Measurements from ENCODE around the gene GPR42. TPM values are rescaled to one million over a fixed set of nuclear protein-coding genes. Genes with fewer than 3 reads are reported as not detected.

GPR42 gene
- total RNA-seq, 1 experiment from 2014 or later: not detected

DNA sequence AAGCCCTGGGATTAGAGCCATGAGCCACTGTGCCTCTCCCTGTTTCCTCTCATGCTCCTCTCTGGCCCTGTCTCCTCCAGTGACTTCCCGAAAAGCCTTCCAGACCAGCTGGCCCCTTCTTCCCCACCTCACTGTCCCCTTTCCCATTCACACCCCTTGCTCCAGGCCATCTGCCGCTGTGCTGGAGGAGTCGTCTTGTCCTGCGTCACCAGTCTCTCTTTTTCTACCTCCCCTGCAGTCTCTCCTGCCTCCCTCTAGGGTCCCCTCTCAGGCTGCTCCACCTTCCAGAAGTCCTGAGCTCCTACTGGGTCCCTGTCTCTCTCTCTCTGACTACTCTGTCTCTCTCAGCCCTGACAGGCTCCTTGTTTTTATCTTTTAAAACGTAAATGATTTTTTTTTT, 28.4 kb upstream of the GPR42 start:
- H3K4me3 ChIP-seq: no peak overlapping the region
- no peaks in the 10 kb centered on the region for H3K36me3 ChIP-seq
- H3K27me3 ChIP-seq: peaks cover 15% of the 10 kb centered on the region
- H3K9me3 ChIP-seq: no peaks in the 10 kb centered on the region
- DNase-seq: no peak

DNA sequence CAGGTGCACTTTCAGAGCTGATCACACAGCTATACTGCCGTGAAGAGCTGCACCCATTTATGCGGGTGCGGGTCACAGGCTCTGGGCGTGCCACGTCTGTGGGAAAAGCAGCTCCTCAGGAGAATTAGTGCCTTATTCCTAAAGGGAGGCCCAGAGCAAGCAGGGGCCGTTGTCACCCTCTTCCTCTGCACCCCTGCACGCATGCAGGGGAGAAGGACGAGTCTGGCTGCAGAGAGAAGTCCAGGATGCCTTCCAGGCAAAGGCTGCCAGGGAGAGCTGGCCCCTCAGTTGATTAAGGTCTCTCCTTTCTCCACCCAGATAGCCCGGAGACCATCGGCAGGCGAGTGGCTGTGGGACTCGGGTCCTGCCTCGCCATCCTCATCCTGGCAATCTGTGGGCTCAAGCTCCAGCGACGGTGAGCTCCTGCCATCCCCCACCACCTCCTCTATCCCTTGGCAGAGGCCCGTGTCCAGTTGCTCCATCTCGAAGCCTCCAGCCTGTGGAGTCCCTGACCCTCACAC, 26.3 kb upstream of the GPR42 start:
- Histone ChIP-seq H3K4me3 (no peak overlapping the region), H3K27me3 (peaks cover 20% of the 10 kb centered on the region), H3K9me3 (no peaks in the 10 kb centered on the region), H3K36me3 (no peaks in the 10 kb centered on the region)
- no peak for DNase-seq

DNA sequence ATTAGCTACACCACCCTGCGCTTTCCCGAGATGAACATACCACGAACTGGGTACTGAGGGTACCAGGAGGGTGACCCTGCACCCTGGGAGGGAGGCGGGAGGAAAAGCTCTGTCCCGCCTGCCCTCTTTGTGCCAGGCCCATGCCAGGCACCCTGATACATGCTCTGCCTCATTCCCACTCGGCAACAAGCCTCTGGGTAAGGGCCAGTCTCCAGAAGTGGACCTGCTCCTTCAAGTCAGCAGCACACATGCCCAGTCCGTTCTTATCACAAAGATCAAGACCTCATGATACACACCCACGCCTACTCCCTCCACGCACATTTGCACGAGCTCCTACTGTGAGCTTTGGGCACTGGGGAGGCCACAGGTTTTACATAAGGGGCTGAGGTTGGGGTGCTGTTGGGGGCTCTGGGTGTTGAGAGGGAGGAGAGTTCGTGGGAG, 25.2 kb upstream of the GPR42 start:
- no peaks in the 10 kb centered on the region for H3K9me3 ChIP-seq
- no peak for DNase-seq
- peaks cover 20% of the 10 kb centered on the region for H3K27me3 ChIP-seq
- no peaks in the 10 kb centered on the region for H3K36me3 ChIP-seq
- H3K4me3 ChIP-seq: no peak overlapping the region

DNA sequence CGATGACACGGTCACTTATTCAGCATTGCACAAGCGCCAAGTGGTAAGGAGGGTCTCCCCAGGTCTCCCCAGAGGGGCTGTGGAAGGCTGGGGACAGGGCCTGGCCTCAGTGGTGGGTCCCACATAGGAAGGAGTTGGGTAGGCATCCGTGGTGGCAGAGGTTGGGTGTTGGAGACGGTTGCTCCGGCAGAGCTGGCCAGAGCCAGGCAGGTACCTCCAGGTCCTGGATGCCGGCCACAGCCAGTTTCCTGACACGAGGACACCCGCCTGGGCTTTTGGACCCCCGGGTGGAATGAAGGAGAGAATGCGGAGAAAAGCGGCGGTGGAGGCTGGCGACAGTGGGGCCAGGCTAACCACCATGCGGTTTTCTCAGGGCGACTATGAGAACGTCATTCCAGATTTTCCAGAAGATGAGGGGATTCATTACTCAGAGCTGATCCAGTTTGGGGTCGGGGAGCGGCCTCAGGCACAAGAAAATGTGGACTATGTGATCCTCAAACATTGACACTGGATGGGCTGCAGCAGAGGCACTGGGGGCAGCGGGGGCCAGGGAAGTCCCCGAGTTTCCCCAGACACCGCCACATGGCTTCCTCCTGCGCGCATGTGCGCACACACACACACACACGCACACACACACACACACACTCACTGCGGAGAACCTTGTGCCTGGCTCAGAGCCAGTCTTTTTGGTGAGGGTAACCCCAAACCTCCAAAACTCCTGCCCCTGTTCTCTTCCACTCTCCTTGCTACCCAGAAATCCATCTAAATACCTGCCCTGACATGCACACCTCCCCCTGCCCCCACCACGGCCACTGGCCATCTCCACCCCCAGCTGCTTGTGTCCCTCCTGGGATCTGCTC, 24.4 kb upstream of the GPR42 start:
- H3K4me3 ChIP-seq: no peak overlapping the region
- no peaks in the 10 kb centered on the region for H3K9me3 ChIP-seq
- peaks cover 20% of the 10 kb centered on the region for H3K27me3 ChIP-seq
- H3K36me3 ChIP-seq: no peaks in the 10 kb centered on the region
- no peak for DNase-seq

DNA sequence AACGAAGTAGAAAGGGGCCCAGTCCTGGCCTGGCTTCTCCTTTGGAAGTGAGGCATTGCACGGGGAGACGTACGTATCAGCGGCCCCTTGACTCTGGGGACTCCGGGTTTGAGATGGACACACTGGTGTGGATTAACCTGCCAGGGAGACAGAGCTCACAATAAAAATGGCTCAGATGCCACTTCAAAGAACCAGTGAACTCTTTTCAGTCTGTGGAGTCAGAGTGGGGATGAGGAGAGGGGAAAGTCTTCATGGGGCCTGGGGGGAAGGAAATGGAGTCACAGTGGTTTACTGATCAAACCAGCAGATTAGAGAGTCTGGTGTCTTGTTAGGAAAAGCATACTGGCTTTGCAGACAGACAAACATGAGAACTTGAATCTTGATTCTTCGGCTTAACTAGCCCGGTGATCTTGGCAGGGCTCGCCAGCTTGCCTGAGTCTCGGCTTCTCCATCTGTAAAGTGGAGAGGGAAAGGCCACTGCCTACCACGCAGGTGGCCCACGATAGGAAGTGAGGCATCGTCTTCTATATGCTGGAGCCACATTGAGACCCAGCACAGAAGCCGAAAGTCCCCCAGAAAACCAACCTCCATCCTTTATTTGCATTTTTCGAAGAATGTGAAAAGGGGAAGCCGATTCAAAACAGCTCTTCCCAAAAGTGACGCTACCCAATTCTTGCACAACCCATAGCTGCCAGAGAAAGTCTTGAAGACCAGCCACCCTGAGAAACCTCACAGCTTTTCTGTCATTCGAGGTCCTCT, 23.5 kb upstream of the GPR42 start, which contains the start of gene FFAR1:
TSS of gene FFAR1 (plus strand) at position 732 of the 759 bp plus-strand sequence. CDS start 3,650 bp downstream, outside the sequence.
- Histone ChIP-seq H3K36me3 (no peaks in the 10 kb centered on the region), H3K9me3 (no peaks in the 10 kb centered on the region), H3K27me3 (peaks cover 20% of the 10 kb centered on the region), H3K4me3 (no peak within 1 kb of the TSS)
- no peak for DNase-seq

DNA sequence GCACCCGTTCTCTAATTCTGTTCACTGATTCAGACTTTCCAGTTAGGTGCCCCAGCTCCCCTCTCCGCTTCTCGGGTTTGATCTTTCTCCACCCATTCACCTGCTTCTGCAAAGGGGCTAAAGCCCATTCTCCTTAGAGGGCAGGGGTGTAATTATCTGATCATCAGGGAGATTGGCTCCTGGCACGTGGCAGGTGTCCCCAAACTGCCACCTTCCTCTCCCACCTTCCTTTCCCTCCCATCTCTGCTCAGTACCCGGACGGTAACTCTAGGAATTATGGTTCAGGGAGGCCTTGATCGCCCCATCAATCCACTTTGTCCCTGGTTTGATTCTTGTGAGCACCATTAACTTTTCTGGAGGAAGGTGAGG, 23.0 kb upstream of the GPR42 start:
- no peak for DNase-seq
- H3K36me3 ChIP-seq: no peaks in the 10 kb centered on the region
- H3K4me3 ChIP-seq: no peak overlapping the region
- no peaks in the 10 kb centered on the region for H3K9me3 ChIP-seq
- H3K27me3 ChIP-seq: peaks cover 20% of the 10 kb centered on the region

DNA sequence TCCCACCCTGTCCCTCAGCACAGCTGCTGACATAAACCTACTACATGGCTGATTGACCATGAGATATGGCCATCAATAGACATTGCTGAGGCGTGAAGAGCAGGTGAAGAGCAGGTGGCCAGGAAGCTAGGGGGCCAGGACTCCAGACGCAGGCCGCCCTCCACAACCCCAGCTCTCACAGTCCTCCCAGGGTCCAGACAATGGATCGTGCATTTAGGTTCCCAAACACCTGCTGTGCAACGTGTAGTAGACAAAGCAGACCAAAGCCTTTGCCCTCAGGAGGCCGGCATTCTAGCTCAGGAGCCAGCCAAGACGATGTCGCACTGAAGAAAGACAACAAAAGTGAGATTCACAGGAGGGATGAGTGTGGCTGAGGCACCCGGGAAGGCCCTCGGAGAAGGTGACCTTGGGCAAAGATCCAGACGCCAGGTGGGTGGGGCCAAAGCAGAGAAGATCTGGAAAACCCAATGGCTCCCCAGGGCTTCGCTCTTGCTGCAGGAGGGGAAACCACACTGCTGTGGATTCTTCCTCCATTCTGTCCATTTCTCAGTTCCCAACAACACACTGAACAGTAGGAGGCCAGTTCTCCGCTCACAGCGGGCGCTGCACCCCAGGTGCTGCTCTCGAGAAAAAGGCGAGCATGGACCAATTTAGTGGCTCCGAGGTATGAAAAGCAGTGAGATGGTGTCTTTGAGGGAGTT, 21.8 kb upstream of the GPR42 start:
- DNase-seq: no peak
- Histone ChIP-seq H3K36me3 (no peaks in the 10 kb centered on the region), H3K27me3 (peaks cover 24% of the 10 kb centered on the region), H3K9me3 (no peaks in the 10 kb centered on the region), H3K4me3 (no peak overlapping the region)

DNA sequence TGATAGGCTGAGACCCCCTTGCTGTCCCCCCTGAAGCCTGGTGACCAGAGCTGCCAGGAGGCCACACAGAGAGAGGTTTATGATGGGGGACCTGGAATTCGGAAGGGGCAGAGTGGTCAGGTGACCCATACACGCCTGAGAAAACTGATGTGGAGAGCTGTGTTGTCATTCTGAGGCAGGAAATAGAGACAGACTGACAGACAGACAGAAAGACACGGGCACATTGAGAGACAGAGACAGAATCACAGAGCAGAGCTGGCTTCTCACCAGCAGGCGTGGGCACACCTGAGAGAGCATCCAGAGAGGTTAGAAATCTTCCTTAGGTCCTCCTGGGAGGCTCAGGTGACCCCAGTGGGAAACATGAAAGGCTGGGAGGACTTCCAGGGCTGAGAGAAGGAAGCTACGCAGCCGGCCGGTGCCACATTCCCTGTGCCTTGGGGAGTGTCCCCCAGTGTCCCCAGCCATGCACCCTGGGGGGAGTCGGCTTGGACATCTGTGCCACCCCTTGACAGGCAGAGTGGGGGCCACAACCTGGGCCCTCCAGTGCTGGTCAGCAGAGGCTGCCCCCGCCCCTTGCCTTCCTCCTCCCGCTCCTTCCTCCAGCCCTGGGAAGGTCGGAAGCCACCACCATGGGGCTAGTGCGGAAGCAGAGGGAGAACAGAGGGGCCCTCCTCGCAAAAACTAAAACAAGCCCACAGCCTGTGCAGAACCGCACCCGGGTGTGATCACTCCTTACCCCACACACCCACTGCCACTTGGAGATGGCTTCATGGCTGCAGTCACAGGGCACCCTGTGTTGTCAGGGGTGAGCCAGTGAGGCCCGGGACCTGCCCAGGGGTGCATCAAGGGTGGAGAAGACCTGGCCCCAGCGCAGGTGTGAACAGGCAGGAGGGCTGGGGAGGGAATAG, 21.0 kb upstream of the GPR42 start:
- peaks cover 23% of the 10 kb centered on the region for H3K27me3 ChIP-seq
- no peak overlapping the region for H3K4me3 ChIP-seq
- DNase-seq: no peak
- no peaks in the 10 kb centered on the region for H3K9me3 ChIP-seq
- no peaks in the 10 kb centered on the region for H3K36me3 ChIP-seq

DNA sequence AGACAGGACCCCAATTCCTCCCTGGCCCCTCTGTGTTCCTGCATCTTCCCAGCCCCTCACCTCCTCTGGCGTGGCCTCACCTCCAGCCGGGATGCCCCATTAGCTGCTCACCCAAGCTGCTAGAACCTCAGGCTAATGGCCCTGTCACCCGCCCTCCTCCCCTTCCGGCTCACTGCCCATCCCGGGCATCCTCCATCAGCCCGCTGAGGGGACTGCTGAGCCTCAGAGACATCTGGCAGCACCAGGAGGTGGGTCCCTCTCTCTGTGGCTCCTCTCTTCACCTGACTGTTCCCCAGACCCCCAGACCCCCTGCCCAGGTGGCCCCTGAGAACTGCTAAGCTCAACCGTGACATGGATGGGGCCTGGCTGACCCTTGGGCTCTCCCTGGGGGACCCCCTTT, 20.3 kb upstream of the GPR42 start:
- no peak for DNase-seq
- no peak overlapping the region for H3K4me3 ChIP-seq
- no peaks in the 10 kb centered on the region for H3K9me3 ChIP-seq
- no peaks in the 10 kb centered on the region for H3K36me3 ChIP-seq
- peaks cover 19% of the 10 kb centered on the region for H3K27me3 ChIP-seq

DNA sequence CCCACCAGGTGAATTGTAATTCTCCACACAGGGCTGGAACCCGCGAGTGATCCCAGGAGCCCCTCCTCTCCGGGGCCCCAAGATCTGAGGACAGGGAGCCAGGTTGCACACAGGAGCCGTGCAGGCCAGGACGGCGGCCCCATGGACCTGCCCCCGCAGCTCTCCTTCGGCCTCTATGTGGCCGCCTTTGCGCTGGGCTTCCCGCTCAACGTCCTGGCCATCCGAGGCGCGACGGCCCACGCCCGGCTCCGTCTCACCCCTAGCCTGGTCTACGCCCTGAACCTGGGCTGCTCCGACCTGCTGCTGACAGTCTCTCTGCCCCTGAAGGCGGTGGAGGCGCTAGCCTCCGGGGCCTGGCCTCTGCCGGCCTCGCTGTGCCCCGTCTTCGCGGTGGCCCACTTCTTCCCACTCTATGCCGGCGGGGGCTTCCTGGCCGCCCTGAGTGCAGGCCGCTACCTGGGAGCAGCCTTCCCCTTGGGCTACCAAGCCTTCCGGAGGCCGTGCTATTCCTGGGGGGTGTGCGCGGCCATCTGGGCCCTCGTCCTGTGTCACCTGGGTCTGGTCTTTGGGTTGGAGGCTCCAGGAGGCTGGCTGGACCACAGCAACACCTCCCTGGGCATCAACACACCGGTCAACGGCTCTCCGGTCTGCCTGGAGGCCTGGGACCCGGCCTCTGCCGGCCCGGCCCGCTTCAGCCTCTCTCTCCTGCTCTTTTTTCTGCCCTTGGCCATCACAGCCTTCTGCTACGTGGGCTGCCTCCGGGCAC, 19.3 kb upstream of the GPR42 start:
- no peaks in the 10 kb centered on the region for H3K9me3 ChIP-seq
- DNase-seq: no peak
- peaks cover 11% of the 10 kb centered on the region for H3K27me3 ChIP-seq
- no peaks in the 10 kb centered on the region for H3K36me3 ChIP-seq
- H3K4me3 ChIP-seq: no peak overlapping the region

DNA sequence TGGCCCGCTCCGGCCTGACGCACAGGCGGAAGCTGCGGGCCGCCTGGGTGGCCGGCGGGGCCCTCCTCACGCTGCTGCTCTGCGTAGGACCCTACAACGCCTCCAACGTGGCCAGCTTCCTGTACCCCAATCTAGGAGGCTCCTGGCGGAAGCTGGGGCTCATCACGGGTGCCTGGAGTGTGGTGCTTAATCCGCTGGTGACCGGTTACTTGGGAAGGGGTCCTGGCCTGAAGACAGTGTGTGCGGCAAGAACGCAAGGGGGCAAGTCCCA, 18.8 kb upstream of the GPR42 start:
- no peak for DNase-seq
- Histone ChIP-seq H3K4me3 (no peak overlapping the region), H3K36me3 (no peaks in the 10 kb centered on the region), H3K9me3 (no peaks in the 10 kb centered on the region), H3K27me3 (peaks cover 11% of the 10 kb centered on the region)

DNA sequence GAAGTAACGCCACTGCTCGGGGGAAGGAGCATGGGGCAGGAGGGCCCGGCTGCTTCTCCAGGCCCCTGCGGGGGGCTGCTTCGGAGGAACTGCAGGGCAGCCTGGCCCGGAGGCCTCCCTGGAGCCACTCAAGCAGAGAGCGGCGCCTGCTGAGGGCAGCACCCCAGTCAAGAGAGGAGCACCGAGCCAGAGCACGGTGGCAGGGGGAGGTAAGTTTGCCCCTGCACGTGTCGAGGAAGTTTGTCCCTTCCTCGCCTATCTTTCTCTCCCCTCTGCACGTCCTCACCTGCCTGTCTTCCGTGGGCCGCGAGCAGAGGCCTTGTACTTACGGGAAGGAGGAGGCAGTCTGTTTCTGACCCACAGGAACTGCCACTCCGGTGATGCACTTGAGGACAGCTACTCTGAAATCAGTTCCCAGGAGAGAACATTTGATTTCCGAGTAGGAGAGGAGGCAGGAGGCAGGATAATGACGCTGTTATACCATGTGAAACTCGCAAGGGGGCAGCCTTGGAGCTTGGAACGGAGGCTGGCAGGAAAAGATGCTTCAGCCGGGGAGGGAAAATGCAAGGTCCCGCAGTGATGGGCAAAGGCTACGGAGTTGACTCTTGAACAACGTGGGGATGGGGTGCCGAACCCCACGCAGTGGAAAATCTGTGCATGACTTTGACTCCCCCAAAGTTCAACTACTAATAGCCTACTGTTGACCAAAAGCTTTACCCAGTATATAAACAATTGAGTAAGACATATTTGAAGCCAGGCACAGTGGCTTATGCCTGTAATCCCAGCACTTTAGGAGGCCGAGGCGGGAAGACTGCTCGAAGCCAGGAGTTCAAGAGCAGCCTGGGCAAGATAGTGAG, 18.2 kb upstream of the GPR42 start:
- Histone ChIP-seq H3K4me3 (no peak overlapping the region), H3K27me3 (peaks cover 8% of the 10 kb centered on the region), H3K36me3 (no peaks in the 10 kb centered on the region), H3K9me3 (no peaks in the 10 kb centered on the region)
- DNase-seq: peak; percentile 52

DNA sequence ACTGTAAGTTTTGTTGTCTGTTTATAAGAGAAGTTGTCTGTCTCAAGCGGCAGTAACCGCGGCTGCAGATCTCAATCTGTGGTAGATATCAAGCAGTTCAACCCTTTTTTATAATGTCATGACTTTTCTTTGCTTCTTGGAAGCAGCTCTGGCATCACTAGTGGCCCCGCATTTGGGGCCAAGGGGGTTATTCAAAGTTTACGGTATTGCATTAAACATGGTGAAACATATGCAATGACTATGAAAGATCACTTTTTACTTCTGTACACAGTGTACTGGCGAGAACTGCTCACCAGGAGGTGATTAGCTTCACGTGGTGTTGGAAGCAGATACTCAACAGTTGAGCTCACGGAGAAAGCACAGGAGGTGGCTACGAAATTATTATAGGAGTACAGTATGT, 17.2 kb upstream of the GPR42 start:
- no peak overlapping the region for H3K4me3 ChIP-seq
- no peaks in the 10 kb centered on the region for H3K36me3 ChIP-seq
- no peaks in the 10 kb centered on the region for H3K9me3 ChIP-seq
- DNase-seq: no peak
- peaks cover 12% of the 10 kb centered on the region; the same call in 1 of the 2 replicates for H3K27me3 ChIP-seq

DNA sequence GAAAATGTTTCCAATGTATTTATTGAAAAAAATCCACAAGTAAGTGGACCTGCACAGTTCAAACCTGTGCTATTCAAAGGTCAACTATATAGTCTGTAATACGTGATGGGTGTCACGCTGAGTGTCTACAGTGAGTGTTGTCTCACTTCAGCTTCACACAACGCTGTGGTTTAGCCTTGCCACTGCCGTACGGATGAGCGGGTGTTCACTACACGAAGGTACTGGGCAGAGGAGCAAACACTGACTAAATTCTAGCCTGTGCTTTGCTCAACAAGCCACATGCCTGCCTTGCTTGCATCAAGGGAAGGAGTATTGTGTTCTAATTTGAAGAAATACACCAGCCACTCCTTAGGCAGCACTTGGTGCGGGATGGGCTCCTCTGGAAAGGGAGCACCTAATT, 16.0 kb upstream of the GPR42 start:
- H3K4me3 ChIP-seq: no peak overlapping the region
- H3K9me3 ChIP-seq: no peaks in the 10 kb centered on the region
- DNase-seq: no peak
- peaks cover 12% of the 10 kb centered on the region; the same call in 1 of the 2 replicates for H3K27me3 ChIP-seq
- H3K36me3 ChIP-seq: no peaks in the 10 kb centered on the region
